Measurements from ENCODE around the gene EXOC7.

GRCh38 chr17:76048711-76049110, 54.9 kb downstream of the EXOC7 start:
- TF ChIP-seq CTCF (IDR thresholded peaks at IDR 0.05; ENCODE audit: borderline replicate concordance, extremely low read depth, low read length, poor library complexity, severe bottlenecking) = no peak
- no peak for TF ChIP-seq EZH2 (IDR thresholded peaks at IDR 0.05; ENCODE audit: borderline replicate concordance, low read depth, low read length, severe bottlenecking)
